Right atrium auricular region (tissue), 2 donors: ENCODE measurements around the gene GRIA3. TPM values are rescaled to one million over a fixed set of nuclear protein-coding genes. Genes with fewer than 3 reads are reported as not detected.
A peak's percentile ranks its signal among the peaks of the same experiment; 100 is the strongest.

Experiments
- DNase-seq: peaks from one replicate; pipeline ENCODE4 v3.0.0-alpha.2; 2019; ENCODE audit warnings: low spot score
- H3K27ac ChIP-seq, 2 donors: fragments of 200-600 bp; sonication (generic); 1 replicate in 1 of 2; 2 replicates in 1 of 2; pipeline ENCODE4 v1.5.1; 2016 to 2019
- H3K27me3 ChIP-seq, 2 donors: fragments of 200-600 bp; sonication (generic); one replicate each; pipeline versions ENCODE4 v1.5.1 to v1.6.0; 2017 to 2019
- H3K36me3 ChIP-seq: fragments of 200-600 bp; sonication (generic); one replicate; pipeline ENCODE4 v1.5.1; 2016
- H3K4me1 ChIP-seq, 2 donors: fragments of 200-600 bp; sonication (generic); one replicate each; pipeline versions ENCODE4 v1.5.1 to v1.6.0; 2017 to 2019
- H3K4me3 ChIP-seq, 2 donors: fragments of 200-600 bp; sonication (generic); 1 replicate in 1 of 2; 2 replicates in 1 of 2; pipeline ENCODE4 v1.5.1; 2017 to 2019; ENCODE audit warnings: mild to moderate bottlenecking in 1 of 2, moderate library complexity in 1 of 2
- H3K9me3 ChIP-seq, 2 donors: fragments of 200-600 bp; sonication (generic); one replicate each; pipeline ENCODE4 v1.5.1; 2019
- CTCF ChIP-seq, 2 donors: fragments of 200-600 bp; sonication (generic); IDR thresholded peaks; one replicate each; pipeline ENCODE4 v1.5.1; 2019; ENCODE audit warnings: antibody characterized with exemption in 2 of 2
- total RNA-seq, 2 donors: library from RNA; depleted of rRNA; stranded (reverse); fragments of >200 nt; gene quantifications; one replicate each; pipeline ENCODE4 v1.1.0, GENCODE V29; 2016

Gene GRIA3
- total RNA-seq, 2 donors from 2014 or later: 0.74 to 1.0 TPM

DNA sequence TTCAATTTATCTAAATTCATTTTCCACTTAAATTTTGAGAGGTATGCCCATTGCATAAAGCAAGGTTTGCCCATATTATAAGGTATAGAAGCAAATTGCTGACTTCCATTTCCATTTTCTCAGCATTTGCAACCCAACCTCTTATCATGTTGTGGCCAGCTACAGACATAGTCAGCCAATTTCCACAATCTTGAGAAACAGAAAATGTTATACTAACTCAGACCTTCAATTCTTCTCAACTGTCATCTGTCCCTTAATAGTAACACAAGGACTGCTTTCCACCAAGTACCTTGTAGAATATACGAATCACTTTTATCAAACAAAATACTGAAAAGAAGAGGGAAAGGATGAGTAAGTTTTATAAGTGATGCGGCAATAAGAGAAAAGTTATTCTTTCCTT is 11.2 kb upstream of the GRIA3 start:
- no peak for DNase-seq
- no peak overlapping the region for H3K27ac ChIP-seq

GRCh38 chrX:123173833-123174232 is 10.2 kb upstream of the GRIA3 start:
- H3K27me3 ChIP-seq: no peaks in the 10 kb centered on the region
- H3K27ac ChIP-seq: no peak overlapping the region
- no peaks in the 10 kb centered on the region for H3K9me3 ChIP-seq
- no peak overlapping the region for H3K4me3 ChIP-seq
- no peaks in the 10 kb centered on the region for H3K36me3 ChIP-seq
- no peak for DNase-seq
- TF ChIP-seq CTCF (IDR thresholded peaks at IDR 0.05): no peak
- H3K4me1 ChIP-seq: no peaks in the 10 kb centered on the region

More for the DNA sequence above, 11.2 kb upstream of the GRIA3 start:
- Histone ChIP-seq H3K4me3 (no peak overlapping the region), H3K4me1 (no peaks in the 10 kb centered on the region), H3K36me3 (no peaks in the 10 kb centered on the region), H3K27me3 (no peaks in the 10 kb centered on the region), H3K9me3 (no peaks in the 10 kb centered on the region)
- no peak for TF ChIP-seq CTCF (IDR thresholded peaks at IDR 0.05)

DNA sequence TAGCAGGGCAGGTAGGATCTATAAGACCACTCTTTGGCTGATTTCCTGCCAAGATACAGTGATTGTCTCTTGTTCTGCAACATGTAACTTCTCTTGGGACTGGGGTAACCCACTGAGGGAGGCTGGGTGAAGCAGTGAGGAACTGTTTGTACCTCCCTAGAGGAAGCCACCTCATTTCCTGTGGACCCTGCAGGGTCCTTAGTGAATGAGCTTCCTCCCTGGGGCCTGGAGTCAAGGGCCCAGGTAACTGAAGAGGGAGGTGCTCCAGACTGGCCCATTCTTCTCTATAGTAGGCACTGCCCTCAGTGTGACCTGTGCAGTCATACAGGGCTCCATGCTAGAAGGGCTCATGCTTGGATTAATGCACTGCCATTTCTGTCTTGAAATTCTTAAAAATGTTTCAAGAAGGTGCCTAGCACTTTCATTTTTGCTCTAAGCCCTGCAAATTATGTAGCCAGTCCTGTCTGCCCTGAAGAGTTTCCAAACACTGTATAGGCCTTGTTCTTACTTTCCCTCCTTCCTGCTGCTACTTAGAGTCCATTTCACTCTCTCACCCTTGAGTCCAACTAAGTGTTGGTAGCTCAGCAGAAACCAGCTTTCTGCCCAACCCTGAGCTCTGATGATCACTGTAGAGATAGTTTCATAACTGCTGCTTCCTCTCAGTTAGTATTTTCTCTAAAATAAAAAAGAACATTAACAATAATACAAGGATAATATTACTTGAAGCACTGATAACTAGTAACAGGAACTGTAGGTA is 8.5 kb upstream of the GRIA3 start:
- Histone ChIP-seq H3K9me3 (no peaks in the 10 kb centered on the region), H3K4me1 (no peaks in the 10 kb centered on the region), H3K36me3 (no peaks in the 10 kb centered on the region), H3K27ac (no peak overlapping the region), H3K4me3 (no peak overlapping the region), H3K27me3 (no peaks in the 10 kb centered on the region)
- DNase-seq: no peak
- TF ChIP-seq CTCF (IDR thresholded peaks at IDR 0.05): no peak

GRCh38 chrX:123181233-123181914 is 2.7 kb upstream of the GRIA3 start:
- Histone ChIP-seq H3K4me3 (no peak overlapping the region), H3K36me3 (no peaks in the 10 kb centered on the region), H3K4me1 (no peaks in the 10 kb centered on the region), H3K27me3 (no peaks in the 10 kb centered on the region), H3K27ac (no peak overlapping the region), H3K9me3 (no peaks in the 10 kb centered on the region)
- TF ChIP-seq CTCF (IDR thresholded peaks at IDR 0.05): no peak
- no peak for DNase-seq

- no peaks in the 10 kb centered on the region for H3K27me3 ChIP-seq
- no peak for TF ChIP-seq CTCF (IDR thresholded peaks at IDR 0.05)
- no peaks in the 10 kb centered on the region for H3K36me3 ChIP-seq
- no peaks in the 10 kb centered on the region for H3K4me1 ChIP-seq
- no peak for DNase-seq
- H3K9me3 ChIP-seq: no peaks in the 10 kb centered on the region
- H3K27ac ChIP-seq: no peak overlapping the region
- H3K4me3 ChIP-seq: peak overlapping the region; percentile 34 to 45
These were observed 793 bp downstream of the GRIA3 start for GRCh38 chrX:123184866-123185276.
